HCT116 (cell line): ENCODE results near the gene STIM1. TPM values are rescaled to one million over a fixed set of nuclear protein-coding genes. Genes with fewer than 3 reads are reported as not detected.

Source experiments
- ATAC-seq: fragments of 200-7000 bp; cut with Tn5 transposase; 2 replicates; pipeline ENCODE4 v1.9.1; 2020; ENCODE audit warnings: mild to moderate bottlenecking, moderate library complexity
- BruUV-seq: library from RNA; stranded (reverse); fragments of 400-500 nt; replicated peaks from 2 replicates; lab custom pipeline; 2021; lab: Mats Ljungman, UMichigan
- CTCF ChIA-PET: fragments of 300-600 bp; sonication (Branson Sonifier 250); formaldehyde crosslinking; loops from one replicate; lab custom pipeline; 2021; ENCODE audit warnings: antibody characterized with exemption; lab: Charles Lee
- POLR2A ChIA-PET: fragments of 300-600, 350-600 bp; sonication (Branson Sonifier 250); formaldehyde crosslinking; loops from one replicate; lab custom pipeline; 2021; ENCODE audit warnings: antibody characterized with exemption; lab: Charles Lee
- RAD21 ChIA-PET, 2 experiments: fragments of 300-600 bp; sonication (Branson Sonifier 250); formaldehyde crosslinking; loops; one replicate each; lab custom pipeline; 2023; ENCODE audit warnings: low total read pairs in 2 of 2; ENCODE audit not compliant: uncharacterized antibody in 2 of 2, unreplicated experiment in 2 of 2, low non-redundant PET in 1 of 2; lab: Charles Lee
- DNase-seq: peaks from one replicate; pipeline ENCODE4 v3.0.0-alpha.2; 2010; ENCODE audit warnings: low read depth, low spot score
- H2AFZ ChIP-seq: fragments of 200-600 bp; shearing (Covaris generic), sonication (generic); 2 replicates; pipeline ENCODE4 v1.6.1; 2017; ENCODE audit warnings: low read depth, mixed run types, mixed read lengths, antibody characterized with exemption, low read length; ENCODE audit not compliant: poor library complexity, severe bottlenecking
- H3K27ac ChIP-seq: 2 replicates; pipeline ENCODE4 v1.5.1; 2012; ENCODE audit warnings: low read depth, low read length
- H3K27me3 ChIP-seq: fragments of 200-600 bp; sonication (generic); 2 replicates; pipeline ENCODE4 v1.6.1; 2016; ENCODE audit warnings: mixed run types, low read length, mixed read lengths; ENCODE audit not compliant: insufficient read depth
- H3K36me3 ChIP-seq, 2 experiments: fragments of 200-500 bp in 1 of 2; fragments of 200-600 bp in 1 of 2; sonication (Bioruptor generic) in 1 of 2; sonication (generic) in 1 of 2; 2 replicates each; pipeline versions ENCODE4 v1.5.1 to v1.6.1; 2014 to 2016; ENCODE audit warnings: low read length in 2 of 2, inconsistent platforms in 1 of 2, mixed read lengths in 1 of 2, mixed run types in 1 of 2; ENCODE audit not compliant: insufficient read depth in 2 of 2, control insufficient read depth in 1 of 2
- H3K4me1 ChIP-seq, 2 experiments: fragments of 200-600 bp in 1 of 2; sonication (generic) in 1 of 2; 2 replicates each; pipeline versions ENCODE4 v1.5.1 to v1.6.1; 2012 to 2017; ENCODE audit warnings: low read length in 2 of 2, inconsistent platforms in 1 of 2, mild to moderate bottlenecking in 1 of 2, mixed read lengths in 1 of 2, mixed run types in 1 of 2, moderate library complexity in 1 of 2; ENCODE audit not compliant: insufficient read depth in 2 of 2, control insufficient read depth in 1 of 2
- H3K4me2 ChIP-seq: fragments of 200-600 bp; sonication (generic); 2 replicates; pipeline ENCODE4 v1.6.1; 2017; ENCODE audit warnings: mixed run types, low read length, mixed read lengths
- H3K4me3 ChIP-seq, 2 experiments: fragments of 200-600 bp in 1 of 2; sonication (generic) in 1 of 2; replicated peaks in 1 of 2; 2 replicates each; pipeline ENCODE4 v1.5.1; 2011 to 2016; ENCODE audit warnings: low read length in 2 of 2, control low read depth in 1 of 2, low read depth in 1 of 2, mild to moderate bottlenecking in 1 of 2, mixed read lengths in 1 of 2, mixed run types in 1 of 2
- H3K79me2 ChIP-seq: fragments of 200-600 bp; sonication (generic); 2 replicates; pipeline ENCODE4 v1.6.1; 2017; ENCODE audit warnings: mild to moderate bottlenecking, mixed run types, low read length, moderate library complexity, mixed read lengths; ENCODE audit not compliant: insufficient read depth
- H3K9ac ChIP-seq: fragments of 200-600 bp; sonication (generic); 2 replicates; pipeline ENCODE4 v1.6.1; 2016; ENCODE audit warnings: low read length, mixed read lengths
- H3K9me2 ChIP-seq: fragments of 200-600 bp; sonication (generic), shearing (Covaris generic); 2 replicates; pipeline ENCODE4 v1.6.1; 2017; ENCODE audit warnings: mixed run types, mild to moderate bottlenecking, moderate library complexity; ENCODE audit not compliant: insufficient read depth
- H3K9me3 ChIP-seq, 2 experiments: fragments of 200-500 bp in 1 of 2; fragments of 200-600 bp in 1 of 2; sonication (Bioruptor generic) in 1 of 2; sonication (generic) in 1 of 2; 2 replicates each; pipeline ENCODE4 v1.6.1; 2014 to 2017; ENCODE audit warnings: low read length in 2 of 2, mixed read lengths in 2 of 2, inconsistent platforms in 1 of 2, low read depth in 1 of 2, mild to moderate bottlenecking in 1 of 2, mixed run types in 1 of 2, moderate library complexity in 1 of 2; ENCODE audit not compliant: control insufficient read depth in 1 of 2, insufficient read depth in 1 of 2
- H4K20me1 ChIP-seq: fragments of 200-600 bp; sonication (generic), shearing (Covaris generic); 2 replicates; pipeline ENCODE4 v1.6.1; 2017; ENCODE audit warnings: mixed run types, mild to moderate bottlenecking, moderate library complexity; ENCODE audit not compliant: insufficient read depth
- CBX3 ChIP-seq: IDR thresholded peaks from 2 replicates; pipeline ENCODE4 v1.6.1; 2012; ENCODE audit warnings: low read depth
- CTCF ChIP-seq, 3 experiments: fragments of 200-600 bp in 1 of 3; sonication (generic) in 1 of 3; IDR thresholded peaks in 2 of 3; conservative IDR thresholded peaks in 1 of 3; 2 replicates each; pipeline ENCODE4 v1.5.1; 2012 to 2017; ENCODE audit warnings: low read depth in 2 of 3, low read length in 2 of 3, antibody characterized with exemption in 1 of 3, borderline replicate concordance in 1 of 3, control low read depth in 1 of 3, mild to moderate bottlenecking in 1 of 3, mixed read lengths in 1 of 3, mixed run types in 1 of 3, moderate library complexity in 1 of 3; ENCODE audit not compliant: insufficient read depth in 1 of 3
- EZH2phosphoT487 ChIP-seq: fragments of 200-600 bp; IDR thresholded peaks from 2 replicates; pipeline ENCODE4 v1.6.1; 2018; ENCODE audit warnings: antibody characterized with exemption, borderline replicate concordance
- FOSL1 ChIP-seq: IDR thresholded peaks from 2 replicates; pipeline ENCODE4 v1.6.1; 2012; ENCODE audit warnings: low read depth
- JUND ChIP-seq: IDR thresholded peaks from 2 replicates; pipeline ENCODE4 v1.6.1; 2012
- MAX ChIP-seq: IDR thresholded peaks from 2 replicates; pipeline ENCODE4 v1.6.1; 2012
- POLR2A ChIP-seq: IDR thresholded peaks from 2 replicates; pipeline ENCODE4 v1.7.0; 2011; ENCODE audit warnings: borderline replicate concordance; ENCODE audit not compliant: insufficient read depth, insufficient read length; ENCODE audit errors: extremely low read depth
- TCF7L2 ChIP-seq: IDR thresholded peaks from 2 replicates; pipeline ENCODE4 v1.7.0; 2011; ENCODE audit warnings: borderline replicate concordance, inconsistent platforms; ENCODE audit not compliant: insufficient read depth, insufficient read length; ENCODE audit errors: extremely low read depth
- ZNF274 ChIP-seq: fragments of 200-500 bp; sonication (Bioruptor generic); IDR thresholded peaks from 2 replicates; pipeline ENCODE4 v1.6.1; 2014; ENCODE audit warnings: mild to moderate bottlenecking, low read depth, low read length, inconsistent platforms
- intact Hi-C: fragments of 100-400 bp; cut with micrococcal nuclease; formaldehyde crosslinking; loops from 2 replicates; pipeline ENCODE4 v1.10.0; 2022
- total RNA-seq: library from RNA; stranded (reverse); gene quantifications from one replicate; pipeline ENCODE4 v1.2.1, GENCODE V29; 2021; ENCODE audit not compliant: unreplicated experiment

Gene STIM1
- total RNA-seq, 1 experiment from 2014 or later, result 22.3 TPM

DNA sequence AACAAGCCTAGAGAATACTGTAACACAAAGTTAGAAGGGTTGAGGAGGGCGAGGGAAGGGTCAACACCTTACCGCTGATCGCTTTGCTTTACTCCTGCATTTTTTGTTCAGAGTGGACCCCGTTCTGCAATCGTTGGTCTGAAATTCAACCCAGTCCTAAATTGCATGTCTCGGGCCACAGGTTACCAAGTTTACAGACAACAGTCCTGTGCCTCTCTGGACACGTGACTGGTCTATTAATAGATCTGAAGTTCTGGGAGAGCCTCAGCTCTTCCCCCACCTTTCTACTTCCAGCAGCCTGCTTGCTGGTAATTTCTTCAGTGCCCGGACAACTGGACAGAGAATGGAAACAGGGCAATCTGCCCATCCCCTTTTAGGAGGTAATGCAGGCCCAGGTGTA is 74.2 kb downstream of the STIM1 start (continued):
- no peak for TF ChIP-seq CTCF (IDR thresholded peaks at IDR 0.05 in 2 of 3, conservative IDR thresholded peaks at IDR 0.05 in 1 of 3; ENCODE audit: borderline replicate concordance in 1 of 3, insufficient read depth in 1 of 3, low read depth in 2 of 3, low read length in 2 of 3)
- no peak for TF ChIP-seq POLR2A
- TF ChIP-seq, all 23 proteins: peak for 0

GRCh38 chr11:3932698-3933097 is 77.2 kb downstream of the STIM1 start:
- ATAC-seq, result no peak
- CTCF ChIA-PET, result no interaction called here

More at GRCh38 chr11:3932698-3933097, 77.2 kb downstream of the STIM1 start:
- DNase-seq, result no peak
- H3K4me3 ChIP-seq, result no peak overlapping the region
- H4K20me1 ChIP-seq, result no peaks in the 10 kb centered on the region
- no peaks in the 10 kb centered on the region for H3K9me2 ChIP-seq
- intact Hi-C loops, result no loop called here
- H3K36me3 ChIP-seq, result no peaks in the 10 kb centered on the region
- no TSS peak for BruUV-seq
- no peak overlapping the region for H3K4me2 ChIP-seq
- H3K27ac ChIP-seq, result no peak overlapping the region
- no peaks in the 10 kb centered on the region for H3K27me3 ChIP-seq
- ChIA-PET POLR2A (no interaction called here), RAD21 (no interaction called here)
- no peaks in the 10 kb centered on the region for H3K79me2 ChIP-seq
- no peaks in the 10 kb centered on the region for H3K9me3 ChIP-seq
- no peak overlapping the region for H3K9ac ChIP-seq
- H3K4me1 ChIP-seq, result no peaks in the 10 kb centered on the region
- H2AFZ ChIP-seq, result no peak overlapping the region
- TF ChIP-seq MAX (no peak), POLR2A (no peak), FOSL1 (no peak), CBX3 (no peak), EZH2phosphoT487 (no peak), CTCF (IDR thresholded peaks at IDR 0.05 in 2 of 3, conservative IDR thresholded peaks at IDR 0.05 in 1 of 3; ENCODE audit: borderline replicate concordance in 1 of 3, insufficient read depth in 1 of 3, low read depth in 2 of 3, low read length in 2 of 3) (no peak), TCF7L2 (no peak), ZNF274 (no peak), JUND (no peak)
